WERI-Rb-1 (cell line): Measurements from ENCODE around the gene TRIM36.

Experiments
- DNase-seq: peaks from one replicate; pipeline ENCODE4 v3.0.0-alpha.2; 2020
- H3K27ac ChIP-seq: fragments of 250-450 bp; sonication (Bioruptor Pico); 2 replicates; pipeline ENCODE4 v1.5.1; 2020; ENCODE audit warnings: mild to moderate bottlenecking, moderate library complexity
- H3K27me3 ChIP-seq: fragments of 250-450 bp; sonication (Bioruptor Pico); 2 replicates; pipeline ENCODE4 v1.5.1; 2021; ENCODE audit warnings: mild to moderate bottlenecking, low read depth, moderate library complexity; ENCODE audit not compliant: insufficient read depth, severe bottlenecking
- H3K36me3 ChIP-seq: fragments of 250-450 bp; sonication (Bioruptor Pico); 2 replicates; pipeline ENCODE4 v1.5.1; 2020; ENCODE audit warnings: mild to moderate bottlenecking, moderate library complexity
- H3K4me3 ChIP-seq: 2 replicates; pipeline ENCODE4 v1.5.1; 2011; ENCODE audit warnings: low read depth, mild to moderate bottlenecking, control low read depth, low read length
- H3K9me3 ChIP-seq: fragments of 250-450 bp; sonication (Bioruptor Pico); 2 replicates; pipeline ENCODE4 v1.5.1; 2021; ENCODE audit warnings: mild to moderate bottlenecking, moderate library complexity; ENCODE audit not compliant: severe bottlenecking
- TF ChIP-seq, protein P1 (sequence below): IDR thresholded peaks from 2 replicates; pipeline ENCODE4 v1.5.1; 2011; ENCODE audit warnings: low read depth, mild to moderate bottlenecking, control low read depth, inconsistent platforms, low read length

TRIM36 gene

DNA sequence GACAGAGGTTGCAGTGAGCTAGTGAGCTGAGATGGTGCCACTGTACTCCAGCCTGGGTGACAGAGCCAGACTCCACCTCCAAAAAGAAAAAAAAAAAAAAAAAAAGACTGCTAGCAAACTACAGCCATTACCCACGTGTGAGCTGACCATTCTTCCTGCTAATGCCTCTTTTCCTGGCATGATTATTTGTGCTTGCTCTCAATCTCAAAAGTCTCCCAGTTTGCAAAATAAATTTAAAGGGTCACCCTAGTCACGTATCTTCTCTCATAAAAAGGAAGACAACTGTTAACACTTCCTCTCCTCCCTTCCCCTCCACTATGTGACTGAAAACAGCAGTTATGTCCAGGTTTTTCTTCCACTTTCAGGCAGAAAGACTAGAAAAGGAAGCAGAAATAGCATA lies 37.2 kb downstream of the TRIM36 start:
- TF ChIP-seq, protein P1, sequence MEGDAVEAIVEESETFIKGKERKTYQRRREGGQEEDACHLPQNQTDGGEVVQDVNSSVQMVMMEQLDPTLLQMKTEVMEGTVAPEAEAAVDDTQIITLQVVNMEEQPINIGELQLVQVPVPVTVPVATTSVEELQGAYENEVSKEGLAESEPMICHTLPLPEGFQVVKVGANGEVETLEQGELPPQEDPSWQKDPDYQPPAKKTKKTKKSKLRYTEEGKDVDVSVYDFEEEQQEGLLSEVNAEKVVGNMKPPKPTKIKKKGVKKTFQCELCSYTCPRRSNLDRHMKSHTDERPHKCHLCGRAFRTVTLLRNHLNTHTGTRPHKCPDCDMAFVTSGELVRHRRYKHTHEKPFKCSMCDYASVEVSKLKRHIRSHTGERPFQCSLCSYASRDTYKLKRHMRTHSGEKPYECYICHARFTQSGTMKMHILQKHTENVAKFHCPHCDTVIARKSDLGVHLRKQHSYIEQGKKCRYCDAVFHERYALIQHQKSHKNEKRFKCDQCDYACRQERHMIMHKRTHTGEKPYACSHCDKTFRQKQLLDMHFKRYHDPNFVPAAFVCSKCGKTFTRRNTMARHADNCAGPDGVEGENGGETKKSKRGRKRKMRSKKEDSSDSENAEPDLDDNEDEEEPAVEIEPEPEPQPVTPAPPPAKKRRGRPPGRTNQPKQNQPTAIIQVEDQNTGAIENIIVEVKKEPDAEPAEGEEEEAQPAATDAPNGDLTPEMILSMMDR, result no peak
- H3K36me3 ChIP-seq, result peaks cover 32% of the 10 kb centered on the region
- no peak overlapping the region for H3K27ac ChIP-seq

DNA sequence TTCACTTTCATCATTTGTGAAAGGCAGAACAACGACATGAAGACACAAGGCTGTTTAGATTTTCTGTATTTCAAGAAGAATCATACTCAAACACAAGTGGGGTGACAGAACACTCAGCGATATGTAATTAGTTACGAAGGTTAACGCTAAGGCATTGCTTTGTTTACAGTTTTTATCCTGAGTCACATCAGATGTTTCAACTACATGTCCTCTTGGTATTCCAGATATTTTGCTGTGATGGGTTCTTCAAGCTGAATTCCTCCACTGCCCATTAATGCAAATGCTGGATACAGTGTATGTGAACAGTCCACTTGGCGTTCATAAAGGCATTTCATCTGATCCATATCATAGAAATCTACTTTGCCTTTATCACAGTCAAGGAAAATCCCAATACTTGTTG lies 43.4 kb downstream of the TRIM36 start:
- Histone ChIP-seq H3K4me3 (no peak overlapping the region), H3K27me3 (no peaks in the 10 kb centered on the region), H3K36me3 (peaks cover 21% of the 10 kb centered on the region), H3K9me3 (no peaks in the 10 kb centered on the region), H3K27ac (no peak overlapping the region)
- no peak for DNase-seq
- TF ChIP-seq, protein P1, result no peak

More for the DNA sequence above, 37.2 kb downstream of the TRIM36 start:
- H3K9me3 ChIP-seq, result no peaks in the 10 kb centered on the region
- H3K27me3 ChIP-seq, result no peaks in the 10 kb centered on the region
- no peak for DNase-seq
- H3K4me3 ChIP-seq, result no peak overlapping the region

DNA sequence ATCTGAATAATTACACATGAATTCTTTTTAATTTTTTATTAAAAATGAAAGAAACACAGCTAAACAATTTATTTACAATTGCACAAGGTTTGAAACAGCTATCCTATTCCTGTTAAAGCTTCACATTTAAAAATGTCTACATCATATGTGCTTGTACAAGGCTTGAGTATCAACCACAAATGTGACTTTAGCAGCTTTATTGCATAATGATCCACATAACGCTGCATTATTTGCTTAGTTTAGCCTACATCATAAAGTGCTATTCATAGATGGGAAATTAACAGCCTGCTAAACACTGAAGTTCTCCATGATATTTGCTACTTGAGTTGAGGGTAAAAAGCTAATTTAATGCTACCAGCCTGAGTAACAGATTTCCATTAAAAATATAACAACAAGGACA lies 45.0 kb downstream of the TRIM36 start:
- peaks cover 14% of the 10 kb centered on the region for H3K36me3 ChIP-seq
- TF ChIP-seq, protein P1, result no peak
- no peak overlapping the region for H3K27ac ChIP-seq
- DNase-seq, result no peak
- H3K27me3 ChIP-seq, result no peaks in the 10 kb centered on the region
- H3K9me3 ChIP-seq, result no peaks in the 10 kb centered on the region
- no peak overlapping the region for H3K4me3 ChIP-seq

DNA sequence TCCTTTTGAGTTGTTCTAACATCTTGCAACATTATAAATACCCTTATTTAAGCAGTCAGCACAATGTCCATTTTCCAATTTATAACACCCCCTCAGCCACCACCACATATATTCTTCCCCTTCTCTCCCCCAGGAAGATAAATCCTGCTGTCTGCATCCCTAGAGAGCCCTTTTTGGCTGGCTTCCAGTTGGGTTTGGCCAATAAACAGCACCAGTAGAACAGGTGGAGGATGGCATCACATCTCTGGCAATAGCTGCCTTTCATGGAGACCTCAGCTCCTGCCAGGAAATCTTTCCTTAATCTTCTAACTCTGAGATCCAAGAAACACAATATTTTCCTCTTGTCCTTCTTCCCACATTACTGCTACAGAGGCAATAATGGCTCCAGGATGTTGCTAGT lies 53.7 kb downstream of the TRIM36 start:
- H3K36me3 ChIP-seq, result no peaks in the 10 kb centered on the region
- TF ChIP-seq, protein P1, result no peak
- no peak for DNase-seq
- no peak overlapping the region for H3K27ac ChIP-seq
- no peak overlapping the region for H3K4me3 ChIP-seq
- no peaks in the 10 kb centered on the region for H3K27me3 ChIP-seq
- H3K9me3 ChIP-seq, result peaks cover 5% of the 10 kb centered on the region

DNA sequence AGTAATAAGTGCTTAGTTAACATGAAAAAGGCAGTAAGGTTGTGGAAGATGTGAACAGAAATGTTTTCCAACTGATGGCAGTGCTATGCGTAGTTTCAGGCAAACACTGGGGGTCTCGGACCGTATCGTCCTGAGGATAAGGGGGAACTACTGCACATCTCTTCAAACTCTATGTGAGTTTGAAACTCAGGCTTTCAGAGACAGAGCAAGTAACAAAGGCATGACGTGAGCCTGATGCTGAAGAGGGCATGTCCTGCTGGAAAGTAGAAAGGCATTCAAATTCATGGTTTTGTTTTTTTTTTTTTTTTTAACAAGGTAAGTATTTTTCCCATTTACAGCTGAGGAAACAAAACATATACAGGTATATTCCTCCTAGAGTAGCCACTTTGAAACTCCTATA lies 59.9 kb downstream of the TRIM36 start:
- H3K4me3 ChIP-seq, result no peak overlapping the region
- H3K27ac ChIP-seq, result no peak overlapping the region
- H3K27me3 ChIP-seq, result no peaks in the 10 kb centered on the region
- H3K36me3 ChIP-seq, result no peaks in the 10 kb centered on the region
- no peak for DNase-seq
- H3K9me3 ChIP-seq, result no peaks in the 10 kb centered on the region
- TF ChIP-seq, protein P1, result no peak

DNA sequence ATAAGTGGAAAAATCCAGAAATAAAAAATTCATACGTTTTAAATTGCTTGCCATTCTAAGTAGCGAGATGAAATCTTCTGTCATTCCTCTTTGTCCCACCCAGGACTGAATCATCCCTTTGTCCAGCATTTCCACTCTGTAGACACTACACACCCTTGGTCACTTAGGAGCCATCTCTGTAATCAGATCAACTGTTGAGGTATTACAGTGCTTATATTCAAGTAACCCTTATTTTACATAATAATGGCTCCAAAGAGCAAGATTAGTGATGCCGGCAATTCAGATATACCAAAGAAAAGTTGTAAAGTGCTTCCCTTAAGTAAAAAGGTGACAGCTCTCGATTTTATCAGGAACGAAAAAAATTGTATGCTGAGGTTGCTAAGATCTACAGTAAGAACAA lies 60.4 kb downstream of the TRIM36 start:
- no peak overlapping the region for H3K27ac ChIP-seq

More for the DNA sequence above, 60.4 kb downstream of the TRIM36 start:
- Histone ChIP-seq H3K27me3 (no peaks in the 10 kb centered on the region), H3K4me3 (no peak overlapping the region), H3K36me3 (no peaks in the 10 kb centered on the region), H3K9me3 (no peaks in the 10 kb centered on the region)
- no peak for DNase-seq
- TF ChIP-seq, protein P1, result no peak
